ENCODE data around the gene FBXO36. TPM values are rescaled to one million over a fixed set of nuclear protein-coding genes. Genes with fewer than 3 reads are reported as not detected.

The FBXO36 gene
- total RNA-seq, 1 experiment from 2014 or later = 3.0 TPM

DNA sequence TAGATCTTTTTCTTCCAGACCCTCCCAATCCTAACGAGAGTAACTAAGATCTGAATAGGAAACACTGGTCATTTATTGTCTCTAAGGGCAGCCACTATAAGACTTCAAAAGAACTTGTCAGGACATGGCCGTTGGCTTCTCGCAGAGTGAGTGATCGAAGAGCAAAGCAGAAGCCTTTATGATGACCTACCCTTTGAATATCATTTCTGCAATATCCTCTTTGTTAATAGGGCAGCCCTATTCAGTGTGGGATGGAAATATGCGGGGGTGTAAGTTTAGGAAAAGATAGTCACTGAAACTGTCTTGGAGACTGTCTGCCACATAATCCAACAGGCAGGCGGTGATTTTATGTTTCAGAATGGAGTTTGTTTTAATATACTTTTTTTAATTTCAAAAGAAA lies 70.9 kb downstream of the FBXO36 start:
- Histone ChIP-seq H3K79me1 (ENCODE audit: insufficient read depth, low read depth, low read length, poor library complexity, severe bottlenecking) (no peaks in the 10 kb centered on the region), H4K91ac (ENCODE audit: insufficient read length, low read depth, low read length) (no peak overlapping the region), H3T11ph (ENCODE audit: low read length) (no peak overlapping the region), H2BK12ac (ENCODE audit: insufficient read length, low read depth, low read length) (no peak overlapping the region), H4K5ac (ENCODE audit: insufficient read length, low read depth, low read length) (no peak overlapping the region), H3K23me2 (ENCODE audit: insufficient read length, low read depth, low read length, poor library complexity, severe bottlenecking) (no peaks in the 10 kb centered on the region), H2BK5ac (ENCODE audit: insufficient read length, low read length) (no peak overlapping the region), H3K9me3 (ENCODE audit: control insufficient read depth, low read depth, low read length) (no peaks in the 10 kb centered on the region), H3K27me3 (ENCODE audit: insufficient read depth, low read length) (no peaks in the 10 kb centered on the region), H3K4ac (ENCODE audit: low read depth, low read length) (no peak overlapping the region), H2BK15ac (ENCODE audit: low read depth, low read length) (no peak overlapping the region), H3K18ac (ENCODE audit: insufficient read length, low read depth, low read length) (no peak overlapping the region), H3K4me1 (ENCODE audit: insufficient read depth, low read length) (no peaks in the 10 kb centered on the region), H2BK20ac (ENCODE audit: low read depth, low read length, poor library complexity, severe bottlenecking) (no peak overlapping the region), H2BK120ac (ENCODE audit: low read depth, low read length, poor library complexity, severe bottlenecking) (no peak overlapping the region), H3K14ac (ENCODE audit: insufficient read depth, low read length) (no peak overlapping the region), H3K27ac (ENCODE audit: insufficient read length, low read depth, low read length) (no peak overlapping the region), H3K79me2 (ENCODE audit: insufficient read depth, low read length) (no peaks in the 10 kb centered on the region; the same call in 1 of the 2 replicates), H3K4me2 (ENCODE audit: insufficient read depth, insufficient read length, low read length) (no peak overlapping the region), H4K8ac (replicated peaks; ENCODE audit: insufficient read length, low read depth, low read length) (no peak overlapping the region), H2AK5ac (ENCODE audit: insufficient read length, low read length) (no peak overlapping the region), H4K20me1 (ENCODE audit: control insufficient read depth, insufficient read depth, insufficient read length) (no peaks in the 10 kb centered on the region), H3K56ac (ENCODE audit: insufficient read length, low read depth, low read length) (no peak overlapping the region), H3K23ac (ENCODE audit: insufficient read length, low read depth, low read length) (no peak overlapping the region), H3K9ac (ENCODE audit: extremely low read depth, insufficient read length, low read length) (no peak overlapping the region), H2AFZ (ENCODE audit: low read length) (no peak overlapping the region)
- Mint-ChIP-seq H3K4me3 (no peak overlapping the region), H3K36me3 (ENCODE audit: insufficient read depth in 1 of 3, low read depth in 3 of 3) (peaks cover 0 to 4% (median 0%) of the 10 kb centered on the region in 3 experiments; a peak in 2 of 7 replicates), H3K27me3 (ENCODE audit: low read depth) (no peaks in the 10 kb centered on the region), H3K4me1 (no peaks in the 10 kb centered on the region), H3K27ac (no peak overlapping the region), H3K9me3 (no peaks in the 10 kb centered on the region)
- no peak for DNase-seq
- TF ChIP-seq, protein P1, sequence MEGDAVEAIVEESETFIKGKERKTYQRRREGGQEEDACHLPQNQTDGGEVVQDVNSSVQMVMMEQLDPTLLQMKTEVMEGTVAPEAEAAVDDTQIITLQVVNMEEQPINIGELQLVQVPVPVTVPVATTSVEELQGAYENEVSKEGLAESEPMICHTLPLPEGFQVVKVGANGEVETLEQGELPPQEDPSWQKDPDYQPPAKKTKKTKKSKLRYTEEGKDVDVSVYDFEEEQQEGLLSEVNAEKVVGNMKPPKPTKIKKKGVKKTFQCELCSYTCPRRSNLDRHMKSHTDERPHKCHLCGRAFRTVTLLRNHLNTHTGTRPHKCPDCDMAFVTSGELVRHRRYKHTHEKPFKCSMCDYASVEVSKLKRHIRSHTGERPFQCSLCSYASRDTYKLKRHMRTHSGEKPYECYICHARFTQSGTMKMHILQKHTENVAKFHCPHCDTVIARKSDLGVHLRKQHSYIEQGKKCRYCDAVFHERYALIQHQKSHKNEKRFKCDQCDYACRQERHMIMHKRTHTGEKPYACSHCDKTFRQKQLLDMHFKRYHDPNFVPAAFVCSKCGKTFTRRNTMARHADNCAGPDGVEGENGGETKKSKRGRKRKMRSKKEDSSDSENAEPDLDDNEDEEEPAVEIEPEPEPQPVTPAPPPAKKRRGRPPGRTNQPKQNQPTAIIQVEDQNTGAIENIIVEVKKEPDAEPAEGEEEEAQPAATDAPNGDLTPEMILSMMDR (conservative IDR thresholded peaks at IDR 0.05) = no peak
- WGBS (ENCODE audit: extremely low coverage, insufficient read length, low lambda C conversion rate) = no CpG with 5 or more reads among the region's 6 CpGs

Measured in H9 (cell line).